Osteoblast (primary cell): ENCODE data around the gene SLC38A10. TPM values are rescaled to one million over a fixed set of nuclear protein-coding genes. Genes with fewer than 3 reads are reported as not detected.

ENCODE experiments used
- DNase-seq: peaks from one replicate; pipeline ENCODE4 v3.0.0; 2011; ENCODE audit warnings: low spot score, mixed read lengths; ENCODE audit not compliant: insufficient read length; ENCODE audit errors: missing footprints
- H2AFZ ChIP-seq: 2 replicates; pipeline ENCODE4 v1.6.0; 2011; ENCODE audit warnings: mild to moderate bottlenecking, low read length
- H3K27ac ChIP-seq: 2 replicates; pipeline ENCODE4 v1.5.1; 2011; ENCODE audit warnings: mild to moderate bottlenecking, low read depth, low read length, moderate library complexity
- H3K27me3 ChIP-seq: 2 replicates; pipeline ENCODE4 v1.6.0; 2012; ENCODE audit warnings: mild to moderate bottlenecking, control low read depth, inconsistent platforms, low read length, moderate library complexity; ENCODE audit not compliant: insufficient read depth
- H3K36me3 ChIP-seq: 2 replicates; pipeline ENCODE4 v1.5.1; 2011; ENCODE audit warnings: mild to moderate bottlenecking, low read length, control low read depth, moderate library complexity; ENCODE audit not compliant: insufficient read depth
- H3K4me1 ChIP-seq: 2 replicates; pipeline ENCODE4 v1.5.1; 2011; ENCODE audit warnings: mild to moderate bottlenecking, low read length, control low read depth, moderate library complexity; ENCODE audit not compliant: insufficient read depth
- H3K4me2 ChIP-seq: 2 replicates; pipeline ENCODE4 v1.6.0; 2011; ENCODE audit warnings: mild to moderate bottlenecking, low read length; ENCODE audit not compliant: insufficient read depth
- H3K4me3 ChIP-seq: fragments of 200-600 bp; sonication (generic); 3 replicates; pipeline ENCODE4 v1.5.1; 2012; ENCODE audit warnings: mild to moderate bottlenecking, low read length, inconsistent platforms; ENCODE audit not compliant: insufficient read depth
- H3K79me2 ChIP-seq: 2 replicates; pipeline ENCODE4 v1.6.0; 2012; ENCODE audit warnings: mild to moderate bottlenecking, low read length, control low read depth, inconsistent platforms; ENCODE audit not compliant: insufficient read depth
- H3K9me3 ChIP-seq: 2 replicates; pipeline ENCODE4 v1.5.1; 2011; ENCODE audit warnings: low read depth, low read length, control low read depth
- H4K20me1 ChIP-seq: 2 replicates; pipeline ENCODE4 v1.6.0; 2012; ENCODE audit warnings: mild to moderate bottlenecking, low read length, control low read depth; ENCODE audit not compliant: insufficient read depth
- total RNA-seq: library from RNA; depleted of rRNA; stranded (reverse); fragments of >200 nt; gene quantifications from 2 replicates; pipeline ENCODE4 v1.2.3, GENCODE V29; 2012
- TF ChIP-seq, protein P1 (sequence below): IDR thresholded peaks from 2 replicates; pipeline ENCODE4 v1.5.1; 2011; ENCODE audit warnings: mild to moderate bottlenecking, low read depth, low read length, moderate library complexity; ENCODE audit errors: extremely low read depth

Gene SLC38A10
- total RNA-seq, 1 donor = 92.6 TPM

DNA sequence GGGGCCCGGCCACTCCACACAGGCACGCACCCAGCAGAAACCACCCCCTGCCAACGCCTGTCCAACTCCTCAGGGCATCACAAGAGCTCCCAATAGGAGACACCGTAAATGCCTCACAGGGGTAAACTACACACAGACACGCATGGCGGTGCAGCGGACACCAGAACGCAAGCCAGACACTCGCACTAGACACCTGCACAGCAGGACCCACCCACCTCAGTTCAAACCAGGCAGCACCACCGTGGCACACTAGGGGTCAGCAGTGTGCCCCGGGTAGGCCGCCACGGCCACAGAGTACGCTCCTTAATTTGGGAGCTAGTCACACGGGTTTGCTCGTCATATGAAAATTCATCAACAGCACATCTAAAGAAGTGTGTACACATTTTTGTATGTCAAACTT lies 3.4 kb downstream of the SLC38A10 start:
- H3K4me1 ChIP-seq = peaks cover 14% of the 10 kb centered on the region
- H2AFZ ChIP-seq = no peak overlapping the region
- no peak overlapping the region for H3K27ac ChIP-seq
- no peaks in the 10 kb centered on the region for H3K9me3 ChIP-seq
- no peak overlapping the region for H3K4me3 ChIP-seq
- peaks cover 7% of the 10 kb centered on the region for H4K20me1 ChIP-seq
- peak; percentile 95 for DNase-seq
- H3K27me3 ChIP-seq = no peaks in the 10 kb centered on the region
- no peak overlapping the region for H3K4me2 ChIP-seq
- peaks cover 3% of the 10 kb centered on the region for H3K36me3 ChIP-seq
- TF ChIP-seq, protein P1, sequence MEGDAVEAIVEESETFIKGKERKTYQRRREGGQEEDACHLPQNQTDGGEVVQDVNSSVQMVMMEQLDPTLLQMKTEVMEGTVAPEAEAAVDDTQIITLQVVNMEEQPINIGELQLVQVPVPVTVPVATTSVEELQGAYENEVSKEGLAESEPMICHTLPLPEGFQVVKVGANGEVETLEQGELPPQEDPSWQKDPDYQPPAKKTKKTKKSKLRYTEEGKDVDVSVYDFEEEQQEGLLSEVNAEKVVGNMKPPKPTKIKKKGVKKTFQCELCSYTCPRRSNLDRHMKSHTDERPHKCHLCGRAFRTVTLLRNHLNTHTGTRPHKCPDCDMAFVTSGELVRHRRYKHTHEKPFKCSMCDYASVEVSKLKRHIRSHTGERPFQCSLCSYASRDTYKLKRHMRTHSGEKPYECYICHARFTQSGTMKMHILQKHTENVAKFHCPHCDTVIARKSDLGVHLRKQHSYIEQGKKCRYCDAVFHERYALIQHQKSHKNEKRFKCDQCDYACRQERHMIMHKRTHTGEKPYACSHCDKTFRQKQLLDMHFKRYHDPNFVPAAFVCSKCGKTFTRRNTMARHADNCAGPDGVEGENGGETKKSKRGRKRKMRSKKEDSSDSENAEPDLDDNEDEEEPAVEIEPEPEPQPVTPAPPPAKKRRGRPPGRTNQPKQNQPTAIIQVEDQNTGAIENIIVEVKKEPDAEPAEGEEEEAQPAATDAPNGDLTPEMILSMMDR = peak; percentile 72
- peaks cover 70% of the 10 kb centered on the region for H3K79me2 ChIP-seq

- Histone ChIP-seq H2AFZ (no peak overlapping the region), H3K36me3 (peaks cover 3% of the 10 kb centered on the region), H3K27ac (no peak overlapping the region), H3K4me1 (peaks cover 14% of the 10 kb centered on the region), H3K9me3 (no peaks in the 10 kb centered on the region), H4K20me1 (peaks cover 7% of the 10 kb centered on the region), H3K4me3 (no peak overlapping the region), H3K27me3 (no peaks in the 10 kb centered on the region), H3K4me2 (no peak overlapping the region), H3K79me2 (peaks cover 79% of the 10 kb centered on the region)
- DNase-seq = no peak
- TF ChIP-seq, protein P1 = no peak
Observed at GRCh38 chr17:81290230-81290629, 4.9 kb downstream of the SLC38A10 start.

GRCh38 chr17:81289627-81290026 lies 5.5 kb downstream of the SLC38A10 start:
- Histone ChIP-seq H3K4me3 (no peak overlapping the region), H3K79me2 (peaks cover 79% of the 10 kb centered on the region), H4K20me1 (peaks cover 7% of the 10 kb centered on the region), H3K27ac (no peak overlapping the region), H3K36me3 (peaks cover 3% of the 10 kb centered on the region), H3K4me1 (peaks cover 18% of the 10 kb centered on the region), H3K27me3 (no peaks in the 10 kb centered on the region), H2AFZ (no peak overlapping the region), H3K4me2 (no peak overlapping the region), H3K9me3 (no peaks in the 10 kb centered on the region)
- TF ChIP-seq, protein P1 = no peak
- no peak for DNase-seq

- no peak overlapping the region for H3K27ac ChIP-seq
- no peaks in the 10 kb centered on the region for H3K27me3 ChIP-seq
- peaks cover 75% of the 10 kb centered on the region for H3K79me2 ChIP-seq
- peaks cover 3% of the 10 kb centered on the region for H3K36me3 ChIP-seq
- TF ChIP-seq, protein P1 = no peak
- DNase-seq = no peak
- H3K4me1 ChIP-seq = peaks cover 12% of the 10 kb centered on the region
- peaks cover 4% of the 10 kb centered on the region for H4K20me1 ChIP-seq
- H3K4me3 ChIP-seq = no peak overlapping the region
- H2AFZ ChIP-seq = no peak overlapping the region
- no peak overlapping the region for H3K4me2 ChIP-seq
- no peaks in the 10 kb centered on the region for H3K9me3 ChIP-seq
Observed at GRCh38 chr17:81288715-81289114, 6.4 kb downstream of the SLC38A10 start.
